Measurements from ENCODE around the gene KIF1A. TPM values are rescaled to one million over a fixed set of nuclear protein-coding genes. Genes with fewer than 3 reads are reported as not detected.

Gene KIF1A
- polyA plus RNA-seq, 1 experiment: not detected

- POLR2A ChIA-PET: no interaction called here
- TF ChIP-seq CTCF (IDR thresholded peaks at IDR 0.05; ENCODE audit: low read depth, low read length): no peak
These were observed 42.4 kb downstream of the KIF1A start for GRCh38 chr2:240777456-240778212.

GRCh38 chr2:240775905-240776304 lies 44.1 kb downstream of the KIF1A start:
- Histone ChIP-seq H3K27me3 (ENCODE audit: control insufficient read depth, insufficient read depth, low read length) (no peaks in the 10 kb centered on the region), H3K9me3 (ENCODE audit: control insufficient read depth, insufficient read depth, low read length) (peaks cover 10% of the 10 kb centered on the region; the same call in 1 of the 2 replicates), H3K27ac (ENCODE audit: low read depth, low read length) (no peak overlapping the region), H3K4me3 (ENCODE audit: low read depth, low read length) (no peak overlapping the region)
- POLR2A ChIA-PET: no interaction called here
- CTCF ChIA-PET: no interaction called here
- TF ChIP-seq CTCF (IDR thresholded peaks at IDR 0.05; ENCODE audit: low read depth, low read length): no peak
- DNase-seq (ENCODE audit: low read depth, low spot score): no peak

More at GRCh38 chr2:240777456-240778212, 42.4 kb downstream of the KIF1A start:
- Histone ChIP-seq H3K27me3 (ENCODE audit: control insufficient read depth, insufficient read depth, low read length) (no peaks in the 10 kb centered on the region), H3K4me3 (ENCODE audit: low read depth, low read length) (no peak overlapping the region), H3K27ac (ENCODE audit: low read depth, low read length) (no peak overlapping the region), H3K9me3 (ENCODE audit: control insufficient read depth, insufficient read depth, low read length) (peaks cover 23% of the 10 kb centered on the region)
- CTCF ChIA-PET: no interaction called here
- no peak for DNase-seq (ENCODE audit: low read depth, low spot score)

GRCh38 chr2:240774856-240775255 lies 45.2 kb downstream of the KIF1A start:
- Histone ChIP-seq H3K27me3 (ENCODE audit: control insufficient read depth, insufficient read depth, low read length) (no peaks in the 10 kb centered on the region), H3K9me3 (ENCODE audit: control insufficient read depth, insufficient read depth, low read length) (peaks cover 3% of the 10 kb centered on the region; the same call in 1 of the 2 replicates), H3K27ac (ENCODE audit: low read depth, low read length) (no peak overlapping the region), H3K4me3 (ENCODE audit: low read depth, low read length) (no peak overlapping the region)
- DNase-seq (ENCODE audit: low read depth, low spot score): no peak
- no peak for TF ChIP-seq CTCF (IDR thresholded peaks at IDR 0.05; ENCODE audit: low read depth, low read length)
- POLR2A ChIA-PET: no interaction called here
- CTCF ChIA-PET: no interaction called here

GRCh38 chr2:240769096-240769495 lies 50.9 kb downstream of the KIF1A start:
- ChIA-PET POLR2A (no interaction called here), CTCF (no interaction called here)
- Histone ChIP-seq H3K9me3 (ENCODE audit: control insufficient read depth, insufficient read depth, low read length) (no peaks in the 10 kb centered on the region), H3K4me3 (ENCODE audit: low read depth, low read length) (no peak overlapping the region), H3K27me3 (ENCODE audit: control insufficient read depth, insufficient read depth, low read length) (no peaks in the 10 kb centered on the region), H3K27ac (ENCODE audit: low read depth, low read length) (no peak overlapping the region)
- TF ChIP-seq CTCF (IDR thresholded peaks at IDR 0.05; ENCODE audit: low read depth, low read length): no peak
- no peak for DNase-seq (ENCODE audit: low read depth, low spot score)

- POLR2A ChIA-PET: no interaction called here
These were observed 51.8 kb downstream of the KIF1A start for GRCh38 chr2:240768216-240768615.

More at GRCh38 chr2:240768216-240768615, 51.8 kb downstream of the KIF1A start:
- no peaks in the 10 kb centered on the region for H3K27me3 ChIP-seq (ENCODE audit: control insufficient read depth, insufficient read depth, low read length)
- no peak overlapping the region for H3K4me3 ChIP-seq (ENCODE audit: low read depth, low read length)
- DNase-seq (ENCODE audit: low read depth, low spot score): no peak
- CTCF ChIA-PET: no interaction called here
- H3K27ac ChIP-seq (ENCODE audit: low read depth, low read length): no peak overlapping the region
- TF ChIP-seq CTCF (IDR thresholded peaks at IDR 0.05; ENCODE audit: low read depth, low read length): no peak
- no peaks in the 10 kb centered on the region for H3K9me3 ChIP-seq (ENCODE audit: control insufficient read depth, insufficient read depth, low read length)

Data from AG04450 (cell line).